CD4-positive, alpha-beta T cell treated with Interleukin-15 for 4 hours (primary cell): Measurements from ENCODE around the gene LRRC45.

Experiments
- DNase-seq: peaks from one replicate; pipeline ENCODE4 v3.0.0-alpha.2; 2020; ENCODE audit warnings: low spot score

The LRRC45 gene

GRCh38 chr17:82018989-82019689, 4.0 kb upstream of the LRRC45 start:
- no peak for DNase-seq

DNA sequence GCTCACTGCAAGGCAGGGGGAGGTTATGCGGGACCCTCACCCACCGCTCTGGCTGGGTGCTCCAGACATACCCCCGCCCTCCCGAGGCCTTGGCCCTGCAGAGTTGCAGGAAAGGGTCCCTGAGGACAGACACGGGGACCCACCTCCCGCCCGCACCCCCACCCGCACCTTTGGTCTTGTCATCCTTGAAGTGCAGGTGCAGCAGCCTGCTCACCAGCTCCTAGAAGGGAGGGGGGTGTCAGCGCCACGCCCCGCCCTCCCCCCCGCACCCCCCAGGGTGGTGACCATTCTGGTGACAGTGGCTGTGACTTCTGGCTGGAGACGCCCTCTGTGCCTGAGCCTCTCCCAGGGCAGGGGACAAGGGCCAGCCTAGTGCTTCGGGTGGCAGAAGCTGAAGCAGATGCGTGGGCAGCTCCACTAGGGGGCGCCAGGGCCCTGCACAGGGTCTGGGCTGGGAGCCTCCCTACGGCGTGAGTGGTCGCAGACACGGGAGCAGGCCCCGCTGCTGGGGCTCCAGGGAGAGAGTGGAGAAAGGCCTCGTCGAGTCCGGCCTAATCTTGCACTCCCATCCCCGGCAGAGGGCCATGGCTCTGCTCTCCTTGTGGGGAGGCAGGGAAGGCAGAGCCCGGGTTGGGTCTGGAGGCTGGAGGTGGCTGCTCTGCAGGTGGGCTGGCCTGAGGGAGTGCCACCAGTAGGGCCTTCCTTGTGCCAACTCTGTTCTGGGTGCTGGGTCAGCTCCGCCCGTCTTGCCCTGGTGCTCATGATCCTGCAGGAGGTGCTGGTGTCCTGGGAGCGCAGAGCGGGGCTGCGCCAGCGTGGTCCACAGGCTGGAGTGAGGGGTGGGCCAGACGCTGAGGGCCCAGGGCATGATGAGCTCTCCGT, 3.2 kb upstream of the LRRC45 start:
- peak; percentile 55 for DNase-seq

DNA sequence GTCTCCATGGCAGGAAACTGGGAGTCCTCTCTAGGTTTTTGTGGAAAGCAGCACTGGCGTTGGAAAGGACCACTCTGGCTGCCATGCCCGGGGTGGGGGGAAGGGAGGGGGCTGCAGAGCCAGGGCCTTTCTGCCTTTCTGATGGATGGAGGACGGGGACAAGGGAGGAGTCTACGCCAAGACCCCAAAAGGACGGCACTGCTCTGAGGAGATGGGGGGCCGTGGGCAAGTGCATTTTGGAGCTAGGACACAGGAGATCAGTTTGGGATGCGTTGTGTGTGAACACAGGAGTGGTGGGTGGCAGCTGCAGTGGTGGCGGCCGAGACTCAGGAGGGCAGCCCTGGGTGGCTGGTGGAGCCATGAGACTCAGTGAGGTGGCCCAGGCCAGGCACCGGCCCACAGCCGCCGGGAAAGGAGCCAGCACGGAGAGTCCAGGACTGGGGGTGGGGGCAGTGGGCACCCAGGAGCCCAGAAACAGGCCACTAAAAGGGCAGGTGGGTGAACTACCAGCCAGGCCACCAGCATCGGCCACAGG, 2.5 kb upstream of the LRRC45 start:
- no peak for DNase-seq

GRCh38 chr17:82021107-82021899, 1.8 kb upstream of the LRRC45 start:
- DNase-seq = peak; percentile 53

DNA sequence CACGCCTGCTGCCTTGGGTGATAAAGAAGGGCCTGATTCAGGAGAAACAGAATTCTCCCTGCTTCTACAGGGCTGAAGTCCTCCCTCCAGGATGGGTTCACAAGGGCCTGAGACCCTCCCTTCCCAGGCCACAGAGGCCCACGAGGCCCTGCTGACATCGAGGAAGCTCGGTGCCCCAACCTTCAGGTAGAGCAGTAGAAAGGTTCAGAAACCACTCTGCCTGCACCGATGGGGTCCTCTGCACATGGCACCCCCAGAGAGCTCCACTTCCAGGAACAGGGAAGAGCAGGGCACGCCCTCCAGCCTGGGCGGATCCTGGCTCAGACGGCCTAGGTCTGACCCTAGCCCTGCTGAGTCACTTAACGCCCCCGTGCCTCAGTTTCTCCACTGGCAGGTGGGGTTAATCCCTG, 1.2 kb upstream of the LRRC45 start:
- DNase-seq = no peak

DNA sequence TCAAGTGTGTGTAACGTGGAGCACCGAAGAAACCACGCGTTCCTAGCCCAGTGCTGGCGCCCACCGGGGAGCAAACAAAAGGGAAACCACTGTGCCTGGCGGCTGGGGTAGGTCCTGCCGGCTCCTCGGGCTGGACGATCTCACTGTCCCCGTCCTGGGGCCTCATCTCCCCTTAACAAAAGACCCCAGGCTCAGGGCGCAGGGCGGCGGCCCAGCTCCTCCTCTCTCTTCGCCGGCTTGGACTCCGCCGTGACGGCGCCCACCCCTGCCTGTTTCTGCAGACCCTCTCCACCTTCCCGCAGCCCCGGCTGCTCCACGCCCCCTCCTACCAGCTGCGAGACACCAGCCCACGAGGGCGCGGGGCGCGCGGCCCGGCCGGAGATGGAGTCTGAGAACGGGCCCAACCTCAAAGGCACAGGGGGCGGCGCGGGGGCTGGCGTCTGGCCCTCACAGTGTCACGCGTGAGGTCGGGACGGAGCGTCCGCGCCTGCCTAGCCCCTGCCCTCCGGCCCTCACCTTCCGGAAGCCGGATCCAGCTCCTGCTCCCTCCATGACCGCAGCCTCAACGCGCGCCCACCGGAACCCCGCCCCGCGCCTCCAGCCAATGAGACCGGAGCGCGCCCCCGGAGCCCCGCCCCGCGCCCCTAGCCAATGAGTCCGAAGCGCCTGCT, 660 bp upstream of the LRRC45 start, which contains the start of gene CENPX:
TSS of gene CENPX (minus strand) at position 569 of the 671 bp plus-strand sequence. CDS start at position 552, 17 bp downstream.
- DNase-seq = no peak

- DNase-seq = no peak
Measured at GRCh38 chr17:82023447-82024241, 539 bp downstream of the LRRC45 start.

DNA sequence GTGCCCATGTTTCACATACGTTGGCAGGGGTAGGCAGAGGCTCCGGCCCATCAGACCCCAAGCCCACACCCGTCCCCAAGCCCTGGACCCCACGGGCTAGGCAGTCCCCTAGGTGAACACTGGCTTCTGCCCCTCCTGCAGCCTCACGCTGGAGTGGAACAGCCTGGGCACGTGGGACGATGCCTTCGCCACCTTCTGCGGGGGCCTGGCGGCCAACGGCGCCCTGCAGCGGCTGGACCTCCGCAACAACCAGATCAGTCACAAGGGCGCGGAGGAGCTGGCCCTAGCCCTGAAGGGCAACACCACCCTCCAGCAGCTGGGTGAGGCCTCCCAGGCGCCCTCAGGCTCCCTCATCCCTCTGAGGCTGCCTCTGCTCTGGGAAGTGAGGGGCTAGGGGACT, 1.8 kb downstream of the LRRC45 start:
- DNase-seq = no peak

- DNase-seq = no peak
Measured at GRCh38 chr17:82025401-82026107, 2.4 kb downstream of the LRRC45 start.

DNA sequence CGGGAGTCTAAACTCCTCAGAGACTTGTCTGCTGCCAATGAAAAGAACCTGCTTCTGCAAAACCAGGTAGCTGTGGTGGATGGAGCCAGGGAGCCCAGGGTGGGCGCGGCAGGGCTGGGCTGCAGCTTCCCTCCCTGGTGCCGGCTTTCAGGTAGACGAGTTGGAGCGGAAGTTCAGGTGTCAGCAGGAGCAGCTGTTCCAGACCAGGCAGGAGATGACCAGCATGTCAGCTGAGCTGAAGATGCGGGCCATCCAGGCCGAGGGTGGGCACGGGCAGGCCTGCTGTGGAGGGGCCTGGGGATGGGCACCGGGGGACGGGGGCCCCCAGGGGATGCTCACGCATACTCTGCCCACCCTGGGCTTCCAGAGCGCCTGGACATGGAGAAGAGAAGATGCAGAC, 5.1 kb downstream of the LRRC45 start:
- DNase-seq = no peak

- no peak for DNase-seq
Measured at GRCh38 chr17:82028966-82029365, 5.9 kb downstream of the LRRC45 start.

DNA sequence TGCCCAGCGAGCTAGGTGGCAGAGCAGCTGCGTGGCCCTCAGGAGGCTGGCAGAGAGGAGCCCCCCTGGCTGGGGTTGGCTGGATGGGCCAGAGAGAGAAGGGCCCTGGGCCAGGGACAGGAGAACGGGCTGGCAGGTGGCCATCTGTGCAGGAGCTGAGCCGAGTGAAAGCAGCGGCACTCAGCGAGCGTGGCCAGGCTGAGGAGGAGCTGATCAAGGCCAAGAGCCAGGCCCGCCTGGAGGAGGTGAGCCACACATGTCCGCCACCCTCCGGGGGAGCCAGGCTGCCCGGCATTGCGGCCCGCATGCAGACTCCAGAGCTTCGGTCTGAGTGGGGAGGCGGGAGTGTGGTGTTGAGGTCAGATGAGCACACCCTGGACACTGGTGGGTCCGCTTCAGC, 6.3 kb downstream of the LRRC45 start:
- DNase-seq = no peak

DNA sequence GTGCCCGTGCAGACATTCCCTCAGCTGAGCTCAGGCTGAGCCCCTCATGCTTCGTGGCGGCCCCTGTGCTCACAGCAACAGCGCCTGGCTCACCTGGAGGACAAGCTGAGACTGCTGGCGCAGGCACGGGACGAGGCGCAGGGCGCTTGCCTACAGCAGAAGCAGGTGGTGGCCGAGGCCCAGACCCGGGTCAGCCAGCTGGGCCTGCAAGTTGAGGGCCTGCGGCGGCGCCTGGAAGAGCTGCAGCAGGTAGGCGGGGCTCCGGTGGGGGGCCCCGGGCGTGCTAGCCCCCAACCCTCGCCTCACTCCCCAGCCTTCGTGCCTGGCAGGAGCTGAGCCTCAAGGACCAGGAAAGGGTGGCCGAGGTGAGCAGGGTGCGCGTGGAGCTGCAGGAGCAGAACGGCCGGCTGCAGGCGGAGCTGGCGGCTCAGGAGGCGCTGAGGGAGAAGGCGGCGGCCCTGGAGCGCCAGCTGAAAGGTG, 6.9 kb downstream of the LRRC45 start:
- DNase-seq = no peak

DNA sequence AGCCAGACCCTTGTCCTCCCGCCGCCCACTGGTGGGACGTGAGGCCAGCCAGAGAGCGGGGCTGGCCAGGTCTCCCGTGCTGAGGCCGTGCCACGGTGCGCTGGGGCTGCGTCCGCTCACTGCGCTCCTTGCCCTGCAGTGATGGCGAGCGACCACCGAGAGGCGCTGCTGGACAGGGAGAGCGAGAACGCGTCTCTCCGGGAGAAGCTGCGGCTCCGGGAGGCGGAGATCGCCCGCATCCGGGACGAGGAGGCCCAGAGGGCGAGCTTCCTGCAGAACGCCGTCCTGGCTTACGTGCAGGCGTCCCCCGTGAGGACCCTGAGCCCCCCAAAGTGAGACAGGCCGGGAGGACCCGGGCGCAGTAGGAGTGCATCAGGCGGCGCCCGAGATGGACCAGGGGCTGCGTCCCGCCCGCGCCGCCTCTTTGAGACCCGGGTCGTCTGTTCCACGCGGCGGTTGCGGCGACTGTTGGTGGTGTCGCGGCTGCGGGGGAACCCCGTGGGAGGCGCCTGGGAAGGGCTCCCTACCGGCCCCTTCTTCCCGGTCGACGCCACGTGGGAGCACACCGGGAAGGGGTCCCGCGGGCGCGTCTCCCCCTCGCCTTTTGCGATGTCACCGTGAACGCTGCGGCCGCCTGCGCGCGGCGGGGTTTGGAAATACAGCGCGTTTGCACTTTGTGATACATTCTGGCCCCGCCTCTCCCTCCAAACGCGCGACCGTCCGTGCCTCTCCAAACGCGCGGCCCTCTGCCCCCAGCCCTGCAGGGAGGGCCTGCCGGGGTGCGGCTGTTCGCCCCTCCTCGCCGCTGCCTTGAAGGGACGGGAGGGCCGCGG, 7.6 kb downstream of the LRRC45 start:
- DNase-seq = peak; percentile 84

DNA sequence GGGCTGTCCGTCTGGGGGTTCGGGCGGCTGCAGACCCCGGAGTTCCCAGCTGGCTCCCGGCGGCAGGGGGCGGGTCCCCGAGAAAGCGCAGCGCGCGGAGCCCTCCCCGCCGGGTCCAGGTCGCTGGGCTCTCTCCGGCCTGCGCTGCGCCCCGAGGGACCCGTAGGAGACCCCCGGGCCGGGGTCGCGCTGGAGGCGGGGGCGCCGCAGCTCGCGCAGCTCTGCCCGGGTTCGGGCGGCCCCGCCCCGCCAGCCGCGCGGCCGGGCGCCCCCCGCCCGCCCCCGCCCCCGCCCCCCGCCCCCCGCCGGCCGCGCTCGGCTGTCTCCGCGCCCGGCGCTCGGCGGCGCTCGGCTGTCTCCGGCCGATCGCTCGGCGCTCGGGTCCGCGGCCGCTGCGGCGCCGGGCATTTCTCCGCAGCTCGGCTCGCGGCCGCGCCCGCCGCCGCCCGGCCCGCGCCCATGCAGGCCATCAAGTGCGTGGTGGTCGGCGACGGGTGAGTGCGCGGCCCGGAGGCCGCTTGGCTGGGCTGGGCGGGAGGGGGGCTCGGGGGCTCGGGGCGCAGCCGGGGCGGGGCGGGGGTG, 8.3 kb downstream of the LRRC45 start, which contains the start of gene RAC3:
TSS of gene RAC3 (plus strand) at position 376 of the 582 bp plus-strand sequence. CDS start at position 460, 84 bp downstream.
- no peak for DNase-seq

- peak; percentile 22 for DNase-seq
Measured at GRCh38 chr17:82031885-82032627, 9.0 kb downstream of the LRRC45 start.

- no peak for DNase-seq
Measured at GRCh38 chr17:82033359-82034085, 10.4 kb downstream of the LRRC45 start.
